HCT116 (cell line): ENCODE data around the gene GALNT2.

Experiments used
- CEBPB ChIP-seq: IDR thresholded peaks from 2 replicates; pipeline ENCODE4 v1.6.1; 2012; ENCODE audit warnings: low read depth
- EZH2 ChIP-seq: fragments of 200-600 bp; sonication (generic); IDR thresholded peaks from 2 replicates; pipeline ENCODE4 v1.6.1; 2017; ENCODE audit warnings: antibody characterized with exemption, mixed run types
- JUND ChIP-seq: IDR thresholded peaks from 2 replicates; pipeline ENCODE4 v1.6.1; 2012
- POLR2A ChIP-seq: IDR thresholded peaks from 2 replicates; pipeline ENCODE4 v1.7.0; 2011; ENCODE audit warnings: borderline replicate concordance; ENCODE audit not compliant: insufficient read depth, insufficient read length; ENCODE audit errors: extremely low read depth
- POLR2AphosphoS5 ChIP-seq: IDR thresholded peaks from 2 replicates; pipeline ENCODE4 v1.6.1; 2011; ENCODE audit warnings: mild to moderate bottlenecking, low read depth, low read length, moderate library complexity
- RAD21 ChIP-seq: IDR thresholded peaks from 2 replicates; pipeline ENCODE4 v1.6.1; 2012; ENCODE audit warnings: low read depth, mild to moderate bottlenecking
- SIN3A ChIP-seq: IDR thresholded peaks from 2 replicates; pipeline ENCODE4 v1.6.1; 2012; ENCODE audit warnings: low read depth
- SP1 ChIP-seq: IDR thresholded peaks from 2 replicates; pipeline ENCODE4 v1.6.1; 2012; ENCODE audit warnings: low read depth
- YY1 ChIP-seq: IDR thresholded peaks from 2 replicates; pipeline ENCODE4 v1.6.1; 2011; ENCODE audit warnings: low read length, low read depth, moderate library complexity, mild to moderate bottlenecking; ENCODE audit not compliant: insufficient replicate concordance; ENCODE audit errors: extremely low read depth
- TF ChIP-seq, protein P1 (sequence below), 3 experiments: fragments of 200-600 bp in 1 of 3; sonication (generic) in 1 of 3; IDR thresholded peaks in 2 of 3; conservative IDR thresholded peaks in 1 of 3; 2 replicates each; pipeline ENCODE4 v1.5.1; 2012 to 2017; ENCODE audit warnings: low read depth in 2 of 3, low read length in 2 of 3, antibody characterized with exemption in 1 of 3, borderline replicate concordance in 1 of 3, control low read depth in 1 of 3, mild to moderate bottlenecking in 1 of 3, mixed read lengths in 1 of 3, mixed run types in 1 of 3, moderate library complexity in 1 of 3; ENCODE audit not compliant: insufficient read depth in 1 of 3
- TF ChIP-seq, protein P2 (sequence below): IDR thresholded peaks from 2 replicates; pipeline ENCODE4 v1.6.1; 2012
- TF ChIP-seq, protein P3 (sequence below): IDR thresholded peaks from 2 replicates; pipeline ENCODE4 v1.6.1; 2012
- TF ChIP-seq, protein P4 (sequence below): IDR thresholded peaks from 2 replicates; pipeline ENCODE4 v1.6.1; 2011; ENCODE audit warnings: mild to moderate bottlenecking, low read length, moderate library complexity; ENCODE audit not compliant: insufficient replicate concordance; ENCODE audit errors: extremely low read depth

DNA sequence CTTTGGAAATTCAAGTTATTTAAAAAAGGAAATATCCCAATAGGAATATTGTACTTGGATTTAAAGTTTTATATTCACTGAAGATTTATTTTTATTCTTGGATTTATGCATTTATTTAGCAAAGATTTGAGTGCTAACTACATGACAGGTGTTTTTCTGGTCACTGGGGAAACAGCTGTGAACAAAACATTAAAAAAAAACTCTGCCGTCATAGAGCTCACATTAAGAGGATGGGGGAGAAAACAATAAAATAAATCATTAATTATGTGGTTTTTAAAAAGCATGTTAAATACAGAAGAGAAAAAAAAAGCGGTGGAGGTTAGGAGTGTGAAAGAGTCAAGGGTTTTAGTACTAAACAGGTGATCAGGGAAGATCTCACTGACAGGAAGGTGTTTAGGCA, 149.9 kb downstream of the GALNT2 start:
- TF ChIP-seq RAD21 (no peak), POLR2A (no peak), EZH2 (no peak), SP1 (no peak), JUND (no peak), SIN3A (no peak), YY1 (no peak), CEBPB (no peak), POLR2AphosphoS5 (no peak)
- TF ChIP-seq, protein P1, sequence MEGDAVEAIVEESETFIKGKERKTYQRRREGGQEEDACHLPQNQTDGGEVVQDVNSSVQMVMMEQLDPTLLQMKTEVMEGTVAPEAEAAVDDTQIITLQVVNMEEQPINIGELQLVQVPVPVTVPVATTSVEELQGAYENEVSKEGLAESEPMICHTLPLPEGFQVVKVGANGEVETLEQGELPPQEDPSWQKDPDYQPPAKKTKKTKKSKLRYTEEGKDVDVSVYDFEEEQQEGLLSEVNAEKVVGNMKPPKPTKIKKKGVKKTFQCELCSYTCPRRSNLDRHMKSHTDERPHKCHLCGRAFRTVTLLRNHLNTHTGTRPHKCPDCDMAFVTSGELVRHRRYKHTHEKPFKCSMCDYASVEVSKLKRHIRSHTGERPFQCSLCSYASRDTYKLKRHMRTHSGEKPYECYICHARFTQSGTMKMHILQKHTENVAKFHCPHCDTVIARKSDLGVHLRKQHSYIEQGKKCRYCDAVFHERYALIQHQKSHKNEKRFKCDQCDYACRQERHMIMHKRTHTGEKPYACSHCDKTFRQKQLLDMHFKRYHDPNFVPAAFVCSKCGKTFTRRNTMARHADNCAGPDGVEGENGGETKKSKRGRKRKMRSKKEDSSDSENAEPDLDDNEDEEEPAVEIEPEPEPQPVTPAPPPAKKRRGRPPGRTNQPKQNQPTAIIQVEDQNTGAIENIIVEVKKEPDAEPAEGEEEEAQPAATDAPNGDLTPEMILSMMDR (IDR thresholded peaks at IDR 0.05 in 2 of 3, conservative IDR thresholded peaks at IDR 0.05 in 1 of 3; ENCODE audit: borderline replicate concordance in 1 of 3, insufficient read depth in 1 of 3, low read depth in 2 of 3, low read length in 2 of 3) = no peak
- TF ChIP-seq, protein P2, sequence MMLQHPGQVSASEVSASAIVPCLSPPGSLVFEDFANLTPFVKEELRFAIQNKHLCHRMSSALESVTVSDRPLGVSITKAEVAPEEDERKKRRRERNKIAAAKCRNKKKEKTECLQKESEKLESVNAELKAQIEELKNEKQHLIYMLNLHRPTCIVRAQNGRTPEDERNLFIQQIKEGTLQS = no peak
- TF ChIP-seq, protein P3, sequence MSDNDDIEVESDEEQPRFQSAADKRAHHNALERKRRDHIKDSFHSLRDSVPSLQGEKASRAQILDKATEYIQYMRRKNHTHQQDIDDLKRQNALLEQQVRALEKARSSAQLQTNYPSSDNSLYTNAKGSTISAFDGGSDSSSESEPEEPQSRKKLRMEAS = no peak
- TF ChIP-seq, protein P4, sequence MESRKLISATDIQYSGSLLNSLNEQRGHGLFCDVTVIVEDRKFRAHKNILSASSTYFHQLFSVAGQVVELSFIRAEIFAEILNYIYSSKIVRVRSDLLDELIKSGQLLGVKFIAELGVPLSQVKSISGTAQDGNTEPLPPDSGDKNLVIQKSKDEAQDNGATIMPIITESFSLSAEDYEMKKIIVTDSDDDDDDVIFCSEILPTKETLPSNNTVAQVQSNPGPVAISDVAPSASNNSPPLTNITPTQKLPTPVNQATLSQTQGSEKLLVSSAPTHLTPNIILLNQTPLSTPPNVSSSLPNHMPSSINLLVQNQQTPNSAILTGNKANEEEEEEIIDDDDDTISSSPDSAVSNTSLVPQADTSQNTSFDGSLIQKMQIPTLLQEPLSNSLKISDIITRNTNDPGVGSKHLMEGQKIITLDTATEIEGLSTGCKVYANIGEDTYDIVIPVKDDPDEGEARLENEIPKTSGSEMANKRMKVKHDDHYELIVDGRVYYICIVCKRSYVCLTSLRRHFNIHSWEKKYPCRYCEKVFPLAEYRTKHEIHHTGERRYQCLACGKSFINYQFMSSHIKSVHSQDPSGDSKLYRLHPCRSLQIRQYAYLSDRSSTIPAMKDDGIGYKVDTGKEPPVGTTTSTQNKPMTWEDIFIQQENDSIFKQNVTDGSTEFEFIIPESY = no peak
